ENCODE data around the gene GABBR2.

GABBR2 gene

DNA sequence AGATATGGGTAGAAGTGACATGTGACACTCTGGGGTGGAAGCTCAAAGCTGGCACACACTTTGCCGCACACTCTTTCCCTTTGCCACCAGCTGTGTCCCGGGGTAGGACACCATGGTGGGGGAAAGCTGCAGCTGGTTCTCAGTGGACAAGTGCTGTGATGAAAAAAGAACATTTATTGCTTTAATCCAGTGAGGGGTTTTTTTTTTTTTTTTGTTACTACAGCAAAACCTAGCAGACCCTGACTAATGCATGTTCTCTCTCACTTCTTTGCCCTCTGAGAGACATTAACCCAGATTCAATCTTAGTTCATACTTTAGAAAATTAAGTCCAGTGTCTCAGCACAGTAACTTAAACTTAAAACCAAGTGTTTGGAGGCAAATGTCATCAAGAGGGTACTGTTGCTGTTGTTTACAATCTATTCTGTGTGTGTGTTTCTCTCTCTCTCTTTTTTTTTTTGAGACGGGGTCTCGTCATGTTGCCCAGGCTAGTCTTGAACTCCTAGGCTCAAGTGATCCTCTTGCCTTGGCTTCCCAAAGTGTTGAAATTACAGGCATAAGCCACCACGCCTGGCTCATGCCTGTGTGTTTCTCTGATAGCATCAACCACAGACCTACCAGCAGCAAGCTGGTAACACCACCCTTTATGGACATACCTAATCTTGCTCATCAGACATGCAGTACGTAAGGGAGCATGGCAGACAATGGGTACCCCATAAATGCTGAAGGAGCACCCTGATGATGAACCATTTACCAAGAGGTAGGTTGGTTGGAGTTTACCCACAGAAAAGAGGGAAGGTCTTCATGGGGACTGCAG lies 368.5 kb downstream of the GABBR2 start:
- no peak for DNase-seq (ENCODE audit: low read depth)

DNA sequence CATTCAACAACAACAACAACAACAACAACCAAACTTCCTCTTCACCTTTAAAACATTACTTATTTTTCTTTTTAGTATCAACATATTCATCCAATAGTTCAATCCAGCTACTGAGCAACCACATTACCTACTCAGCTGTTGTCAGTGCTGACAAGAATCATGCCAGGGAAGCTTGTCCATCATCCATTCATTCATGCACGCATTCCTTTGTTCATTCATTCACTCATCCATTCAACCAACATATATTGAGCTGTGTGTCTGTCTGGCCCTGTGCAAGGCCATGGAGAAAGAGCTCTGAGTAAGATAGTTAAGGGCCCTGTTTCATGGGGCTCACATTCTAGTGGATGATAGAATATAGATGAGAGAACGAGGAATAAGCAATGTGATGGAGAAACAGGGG lies 373.1 kb downstream of the GABBR2 start:
- no peak for DNase-seq (ENCODE audit: low read depth)

DNA sequence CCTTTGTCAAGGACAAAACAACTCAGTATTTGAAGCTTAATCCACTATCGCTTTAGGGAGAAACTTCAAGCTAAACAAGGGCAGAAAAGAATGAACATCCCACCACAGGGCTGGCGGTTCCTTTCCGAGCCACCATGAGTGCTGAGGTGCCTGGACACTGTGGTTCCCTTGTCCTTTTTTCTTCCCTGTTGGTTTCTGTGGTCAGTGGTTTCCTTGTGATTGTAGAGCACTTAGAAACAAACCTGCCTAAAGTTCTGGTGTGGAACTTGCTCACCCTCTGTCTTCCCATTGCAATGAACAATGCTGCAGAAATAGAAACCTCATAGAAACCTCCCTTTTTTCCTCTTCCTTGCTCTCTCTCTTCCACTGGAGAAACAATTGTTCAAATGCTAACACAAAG lies 373.9 kb downstream of the GABBR2 start:
- no peak for DNase-seq (ENCODE audit: low read depth)

DNA sequence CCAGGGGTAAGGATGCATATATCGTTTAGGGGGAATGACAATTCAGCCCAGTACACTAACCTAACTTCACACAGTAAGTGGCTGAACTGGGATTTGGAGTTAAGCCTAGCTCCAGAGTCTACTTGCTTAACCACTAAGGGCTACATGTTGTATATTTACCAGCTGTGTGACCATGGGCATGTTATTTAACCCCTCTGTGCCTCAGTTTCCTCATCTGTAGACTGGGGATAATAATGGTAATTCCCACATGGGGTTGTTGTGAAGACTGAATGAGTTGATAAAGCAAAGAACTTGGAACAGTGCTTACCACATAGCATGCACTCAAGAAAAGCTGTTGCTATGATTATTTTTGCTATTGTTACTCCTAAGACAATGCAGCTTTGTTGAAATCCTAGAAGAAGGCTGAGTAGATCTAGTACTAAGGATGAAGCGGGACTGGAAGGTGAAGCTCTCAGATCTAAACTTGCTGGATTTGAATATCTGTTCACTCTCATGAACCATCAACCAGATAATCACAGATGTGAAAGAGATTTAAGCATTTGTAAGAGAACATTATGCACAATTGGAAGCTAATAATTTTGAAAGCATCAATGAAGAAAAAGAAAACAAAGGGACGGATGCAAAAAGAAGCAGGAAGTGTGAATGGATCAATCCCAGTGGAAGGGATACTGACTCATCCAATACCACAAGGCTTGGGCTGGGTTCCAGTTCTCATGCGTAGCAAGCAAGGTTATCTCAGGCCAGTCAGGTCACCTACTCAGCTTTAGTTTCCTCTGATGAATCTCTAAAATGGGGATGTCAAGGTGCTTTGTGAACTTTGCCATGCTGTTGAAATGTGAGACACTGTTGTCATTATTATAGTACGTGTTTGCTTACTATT lies 374.8 kb downstream of the GABBR2 start:
- DNase-seq (ENCODE audit: low read depth), result no peak

DNA sequence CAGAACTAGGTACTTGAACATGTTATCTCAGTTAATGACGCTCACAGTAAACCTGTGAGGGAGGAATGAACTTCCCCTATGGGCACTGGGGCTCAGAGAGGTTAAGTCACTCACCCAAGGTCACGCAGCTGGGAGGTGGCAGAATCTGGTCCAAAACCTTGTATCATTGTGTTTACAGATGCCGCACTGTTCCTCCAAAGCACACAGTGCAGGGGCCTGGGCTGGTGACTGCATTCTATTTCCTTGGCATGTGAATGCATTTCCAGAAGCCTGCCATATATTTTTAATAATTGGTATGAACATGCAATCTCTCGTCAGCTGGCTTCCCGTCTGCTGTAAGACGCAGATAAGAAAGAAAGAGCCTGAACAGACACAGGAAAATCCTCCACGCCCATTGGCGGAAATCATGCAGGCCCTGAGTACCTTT lies 376.3 kb downstream of the GABBR2 start:
- no peak for DNase-seq (ENCODE audit: low read depth)

DNA sequence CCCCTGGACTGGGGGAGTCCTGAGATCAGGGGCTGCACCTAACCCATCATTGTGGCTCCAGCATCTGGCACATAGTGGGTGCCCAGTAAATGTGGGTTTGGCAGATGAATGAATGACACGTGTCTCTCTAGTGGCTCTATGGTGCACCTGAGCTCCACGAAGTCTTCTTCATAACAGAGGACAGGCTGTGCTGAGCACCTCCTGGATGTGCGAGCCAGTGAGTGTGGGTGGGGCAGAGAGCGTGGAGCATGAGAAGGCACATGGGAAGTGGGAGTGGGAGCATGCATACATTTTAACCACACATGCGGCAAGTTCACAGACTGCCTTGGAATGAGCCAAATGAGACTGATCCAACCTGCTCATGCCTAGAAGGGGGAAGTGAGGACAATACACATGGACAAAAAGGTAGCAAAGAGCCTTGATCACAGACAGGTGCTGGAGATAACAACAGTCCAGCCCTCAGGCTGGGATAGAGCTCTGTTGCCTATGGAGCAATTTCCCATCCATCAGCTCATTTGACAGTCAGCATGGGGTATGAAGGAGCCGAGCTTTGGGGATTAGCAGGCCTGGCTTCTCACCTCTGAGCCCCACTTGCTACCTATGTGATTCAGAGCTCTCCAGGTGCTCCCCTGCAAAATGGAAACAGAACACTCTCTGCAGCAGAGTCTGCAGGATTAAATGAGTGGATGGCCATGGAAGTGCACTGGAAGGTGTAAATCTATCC lies 377.0 kb downstream of the GABBR2 start:
- DNase-seq (ENCODE audit: low read depth), result no peak

DNA sequence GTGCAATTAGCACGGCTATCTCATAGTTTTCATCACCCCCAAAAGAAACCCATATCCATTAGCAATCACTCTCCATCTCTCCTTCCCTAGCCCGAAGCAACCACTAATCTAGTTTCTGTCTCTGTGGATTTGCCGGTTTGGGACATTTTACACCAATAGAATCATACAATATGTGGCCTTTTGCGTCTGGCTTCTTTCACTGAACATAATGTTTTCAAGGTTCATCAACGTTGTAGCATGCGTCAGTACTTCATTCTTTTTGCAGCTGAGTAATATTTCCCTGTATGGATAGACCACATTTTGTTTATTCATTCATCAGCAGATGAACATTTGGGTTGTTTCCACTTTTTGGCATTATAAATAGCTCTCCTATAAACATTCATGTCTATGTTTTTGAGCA lies 377.9 kb downstream of the GABBR2 start:
- no peak for DNase-seq (ENCODE audit: low read depth)

DNA sequence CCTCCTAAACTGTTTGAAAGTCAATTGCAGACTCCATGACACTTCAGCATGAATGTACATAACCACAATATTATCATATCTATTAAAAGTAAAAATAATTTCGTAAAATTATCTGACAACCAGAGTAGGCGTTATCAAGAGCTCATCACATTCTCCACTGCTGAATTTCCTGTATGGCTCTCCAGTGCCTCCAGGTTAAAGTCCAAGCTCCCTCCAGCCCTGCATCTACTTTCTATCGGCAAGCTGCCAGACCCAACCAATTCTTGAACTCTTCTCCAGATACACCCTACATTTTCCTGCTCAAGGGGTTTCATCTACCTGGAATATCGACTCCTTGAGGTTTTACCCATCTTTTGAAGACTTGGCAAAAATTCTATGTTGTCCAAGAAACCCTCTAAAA lies 378.8 kb downstream of the GABBR2 start:
- DNase-seq (ENCODE audit: low read depth), result no peak

DNA sequence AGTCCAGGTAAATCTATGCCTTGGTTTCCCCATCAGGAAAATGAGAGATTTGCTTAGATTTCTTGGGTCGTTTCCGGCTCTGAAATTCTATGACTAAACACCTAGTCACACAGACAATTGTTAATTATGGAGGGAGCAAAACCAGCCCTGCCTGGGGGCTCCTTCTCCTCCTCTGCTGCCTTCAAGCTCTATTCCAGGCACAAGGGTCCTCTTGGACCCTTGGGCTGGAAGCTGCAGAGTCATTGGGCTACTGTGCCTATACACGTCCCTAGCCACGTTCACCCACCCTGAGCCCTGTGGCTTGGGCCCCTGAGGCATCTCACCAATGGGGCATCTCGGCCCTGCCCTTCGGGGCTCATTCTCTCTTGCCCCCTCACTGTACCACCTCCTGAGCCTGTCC lies 379.5 kb downstream of the GABBR2 start:
- no peak for DNase-seq (ENCODE audit: low read depth)

DNA sequence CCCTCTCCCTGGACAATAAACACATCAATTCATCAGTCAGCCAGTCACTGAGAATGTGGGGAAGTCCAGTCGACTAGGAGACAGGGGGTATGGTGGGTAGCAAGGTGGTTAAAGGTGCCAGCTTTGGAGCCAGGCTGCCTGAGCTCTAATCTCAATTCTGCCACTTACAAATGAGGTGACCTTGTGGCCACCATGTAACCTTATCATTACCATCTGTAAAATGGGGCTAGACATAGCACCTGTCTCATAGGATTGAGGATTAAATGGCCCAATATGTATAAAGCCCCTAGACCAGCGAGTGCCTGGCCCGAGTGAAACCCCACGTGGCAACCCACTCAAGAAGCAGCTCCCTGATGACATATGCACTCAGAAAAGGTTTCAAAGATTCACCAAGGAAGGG lies 380.0 kb downstream of the GABBR2 start:
- DNase-seq (ENCODE audit: low read depth), result no peak

DNA sequence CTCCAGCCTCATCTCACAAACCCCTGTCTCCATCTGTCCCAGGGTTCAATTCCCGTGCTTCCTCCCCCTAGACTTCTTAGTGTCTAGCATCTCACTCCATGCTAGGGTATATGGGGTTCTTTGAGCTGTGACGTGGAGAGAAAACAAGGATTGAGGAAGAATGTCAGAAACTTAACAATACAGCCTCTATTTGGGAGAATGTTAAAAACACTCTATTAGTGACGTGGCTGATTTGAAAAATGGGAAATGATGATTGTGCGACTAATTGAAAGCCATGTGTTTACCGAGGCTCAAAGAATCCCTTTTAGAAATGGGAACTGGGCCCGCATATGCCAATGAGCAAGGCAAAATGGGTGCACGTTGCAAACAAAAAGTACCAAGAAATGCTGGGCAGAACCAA lies 380.6 kb downstream of the GABBR2 start:
- no peak for DNase-seq (ENCODE audit: low read depth)

DNA sequence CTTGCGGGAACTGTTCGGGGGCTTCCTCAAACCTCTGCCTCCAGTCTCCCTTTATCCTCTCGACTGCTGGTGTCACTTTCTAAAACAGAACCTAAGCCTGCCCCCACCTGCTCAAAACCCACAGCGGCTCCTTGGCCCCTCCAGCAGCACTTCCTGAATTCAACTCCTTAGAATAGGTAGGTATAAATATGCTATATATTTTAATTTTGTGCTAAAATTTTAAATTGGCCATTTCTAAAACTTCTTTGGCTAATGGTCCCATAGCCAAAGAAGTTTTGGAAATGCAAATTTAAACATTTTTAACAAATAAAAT lies 381.5 kb downstream of the GABBR2 start:
- no peak for DNase-seq (ENCODE audit: low read depth)

DNA sequence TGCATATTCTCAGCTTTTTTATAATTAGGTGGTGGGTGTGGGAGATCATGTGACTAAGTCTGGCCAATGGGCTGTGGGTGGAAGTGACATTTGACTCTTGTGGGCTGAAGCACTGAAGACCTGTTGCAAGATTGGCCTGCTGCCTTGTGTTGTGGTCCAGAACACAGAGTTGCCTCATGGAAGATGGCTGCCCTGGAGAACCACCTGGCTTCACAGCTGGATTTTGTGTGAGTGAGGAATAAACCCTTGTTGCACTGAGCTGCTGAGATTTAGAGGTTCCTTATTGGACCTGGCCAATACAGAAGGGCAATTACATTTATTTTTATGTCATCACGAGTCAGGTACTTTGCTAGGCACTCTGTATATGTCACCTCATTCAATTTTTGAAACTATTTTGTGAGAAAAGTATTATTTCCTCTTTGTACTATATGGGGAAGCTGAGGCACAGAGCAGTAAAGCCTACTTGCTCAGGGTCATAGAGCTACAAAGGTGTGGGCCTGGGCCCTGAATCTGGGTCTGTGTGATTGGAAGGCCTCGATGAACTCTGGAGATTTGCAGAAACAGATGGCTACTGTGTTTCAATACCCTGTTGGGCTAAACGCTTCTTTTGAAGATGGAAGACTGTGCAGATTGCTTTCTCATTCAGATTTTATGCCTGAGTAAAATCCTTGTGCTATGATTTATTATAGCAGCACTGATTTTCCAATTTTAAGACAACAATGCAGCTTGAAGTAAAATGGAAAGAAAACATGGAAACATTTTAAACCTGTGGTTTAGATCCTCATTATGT lies 382.1 kb downstream of the GABBR2 start:
- DNase-seq (ENCODE audit: low read depth), result no peak

DNA sequence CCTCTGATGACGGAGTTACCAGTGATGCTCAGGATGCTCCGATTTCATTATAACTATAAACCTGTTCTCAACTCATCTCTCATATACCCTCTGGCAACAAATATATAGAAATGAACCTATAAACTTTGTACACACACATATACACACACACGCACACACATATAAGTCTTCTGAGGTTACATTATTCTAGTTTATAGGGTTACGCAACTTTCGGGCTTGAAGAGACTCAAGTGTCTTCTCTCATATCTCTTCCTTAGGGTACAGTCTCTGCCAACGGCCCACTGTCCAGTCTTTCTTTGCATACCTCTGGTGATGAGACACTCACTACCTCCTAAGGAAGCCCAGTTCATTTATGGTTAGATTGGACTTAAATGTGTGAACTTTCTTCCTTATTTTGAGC lies 383.9 kb downstream of the GABBR2 start:
- no peak for DNase-seq (ENCODE audit: low read depth)

DNA sequence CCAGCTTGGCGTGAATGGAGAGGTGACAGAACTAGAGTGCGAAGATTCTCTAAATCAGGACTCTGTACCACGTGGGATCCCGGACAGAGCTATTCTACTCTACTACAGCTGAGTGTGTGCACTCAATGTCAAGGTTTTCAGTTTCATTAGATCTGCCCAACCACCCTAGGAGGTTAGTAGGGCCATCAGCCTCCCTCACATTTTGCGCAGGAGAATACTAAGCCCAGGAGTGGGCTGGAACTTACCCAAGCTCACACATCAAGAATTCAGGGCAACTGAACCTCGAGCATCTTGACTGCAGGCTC lies 385.0 kb downstream of the GABBR2 start:
- no peak for DNase-seq (ENCODE audit: low read depth)

DNA sequence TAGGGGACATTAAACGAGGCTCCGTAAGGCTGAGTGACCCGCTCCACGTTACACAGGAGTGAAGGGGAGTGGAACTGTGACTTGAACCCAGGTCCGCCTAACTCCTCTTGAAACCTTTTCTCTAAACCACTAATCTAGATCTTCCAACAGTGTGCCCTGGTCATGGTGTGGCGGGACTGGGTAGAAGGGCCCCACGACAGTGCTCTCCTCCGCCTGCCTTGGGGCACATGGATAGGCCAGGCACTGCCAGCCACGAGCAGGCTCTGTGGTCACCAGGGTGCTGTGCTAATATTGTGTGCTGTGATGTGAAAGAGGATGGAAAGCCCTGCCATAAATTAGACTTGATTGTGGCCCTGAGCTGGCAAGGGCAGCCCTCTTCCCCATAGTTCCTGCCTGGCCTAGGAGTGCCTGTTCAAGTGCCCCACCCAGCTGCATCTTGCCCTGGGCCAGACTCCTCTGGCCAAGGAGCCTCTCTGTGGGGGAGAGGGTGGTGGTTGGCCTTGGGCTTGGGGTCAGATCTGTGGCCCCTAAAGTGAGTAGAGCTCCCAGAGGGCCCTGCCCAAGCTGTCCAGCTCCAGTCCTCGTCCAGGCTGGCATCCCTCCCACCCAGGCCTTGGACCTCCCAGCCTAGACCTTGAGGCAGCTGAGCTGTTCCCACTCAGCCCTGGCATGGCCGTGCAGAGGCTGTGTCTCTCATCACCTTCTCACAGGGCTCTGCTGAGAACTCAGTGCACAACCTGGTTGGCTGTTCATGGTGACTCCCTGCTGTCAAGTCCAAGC lies 385.5 kb downstream of the GABBR2 start:
- DNase-seq (ENCODE audit: low read depth), result no peak

DNA sequence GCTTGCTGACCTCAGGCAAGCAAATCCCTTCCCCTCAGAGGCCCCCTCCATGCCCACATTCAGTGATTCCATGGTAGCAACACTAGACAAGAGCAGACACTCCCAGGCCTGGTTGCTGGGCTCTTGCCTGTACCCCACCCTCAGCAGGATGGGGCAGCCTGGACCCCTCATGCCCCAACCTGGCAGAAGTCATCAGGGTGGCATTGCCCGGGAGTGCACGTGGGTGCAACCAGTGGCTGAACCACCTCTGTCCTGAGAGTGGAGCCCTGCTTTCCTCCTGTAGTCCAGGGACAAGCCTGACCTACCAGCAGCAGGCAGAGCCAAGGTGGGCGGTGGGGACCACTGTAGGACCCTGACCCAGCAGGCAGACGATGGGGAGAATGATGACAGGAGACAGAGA lies 387.5 kb downstream of the GABBR2 start:
- no peak for DNase-seq (ENCODE audit: low read depth)

DNA sequence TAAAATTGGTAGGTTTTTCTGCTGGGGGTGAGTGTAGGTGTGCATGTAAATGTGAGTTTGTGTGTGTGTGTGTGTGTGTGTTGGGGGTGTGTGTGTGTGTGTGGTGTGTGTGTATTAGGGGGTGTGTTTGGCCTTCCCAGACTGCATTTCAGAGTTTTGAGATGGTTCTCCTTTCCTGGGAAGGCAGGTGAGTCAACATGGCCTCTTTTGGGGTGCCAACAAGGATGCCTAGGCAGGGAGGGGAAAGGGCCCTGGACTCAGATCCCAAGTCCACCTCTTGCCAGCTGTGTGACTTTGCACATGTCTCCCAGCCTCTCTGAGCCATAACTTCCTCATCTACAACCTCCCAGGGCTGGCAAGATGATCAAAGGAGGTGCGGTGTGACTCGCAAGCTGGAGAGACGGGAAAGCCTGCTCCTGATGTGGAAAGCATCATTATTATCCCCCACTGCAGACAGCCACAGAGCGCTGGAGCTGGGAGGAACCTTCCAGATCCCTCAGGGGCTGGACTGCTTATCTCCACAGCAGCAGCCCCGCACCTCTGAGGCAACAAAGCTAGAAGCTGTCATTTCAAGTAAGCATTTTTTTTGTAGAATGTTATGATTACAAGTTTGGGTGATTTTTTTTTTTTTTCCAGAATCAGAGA lies 389.8 kb downstream of the GABBR2 start:
- no peak for DNase-seq (ENCODE audit: low read depth)

DNA sequence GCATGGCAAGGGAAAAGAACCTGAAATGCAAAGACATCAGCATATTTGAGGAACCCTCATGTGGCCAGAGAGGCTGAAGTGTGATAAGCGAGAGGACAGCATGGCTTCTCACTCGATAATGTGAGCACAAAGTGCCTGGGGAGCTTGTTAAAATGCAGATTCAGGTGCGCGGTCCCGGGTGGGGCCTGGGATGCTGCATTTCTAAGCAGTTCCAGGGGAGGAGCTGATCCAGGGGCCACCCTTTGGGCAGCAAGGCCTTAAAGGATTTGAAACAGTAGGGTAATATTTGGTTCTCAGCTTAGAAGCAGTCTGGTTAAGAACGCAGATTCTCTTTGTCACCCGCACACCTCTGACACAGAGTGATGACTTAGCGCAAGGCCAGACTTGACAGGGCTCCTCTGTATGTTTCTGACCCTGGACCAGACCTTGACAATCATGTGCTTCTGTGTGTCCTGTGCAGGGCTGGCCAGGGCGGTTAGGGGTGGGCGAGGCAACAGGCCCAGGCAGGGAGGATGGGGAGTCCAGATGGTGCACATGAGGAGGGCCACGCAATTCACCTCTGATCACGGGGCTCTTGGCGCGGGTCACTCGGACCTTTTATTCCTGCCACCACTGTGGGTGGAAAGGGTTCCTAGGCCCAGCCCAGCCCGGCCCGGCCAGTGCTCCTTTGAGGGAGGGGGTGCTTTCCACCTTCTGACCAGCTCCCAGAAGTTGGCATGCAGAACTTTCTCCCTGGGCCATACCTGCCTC lies 390.5 kb downstream of the GABBR2 start:
- no peak for DNase-seq (ENCODE audit: low read depth)
